B cell (primary cell): Measurements from ENCODE around the gene OXTR. TPM values are rescaled to one million over a fixed set of nuclear protein-coding genes. Genes with fewer than 3 reads are reported as not detected.

Experiments
- ATAC-seq: fragments of 200-7000 bp; cut with Tn5 transposase; one replicate; pipeline ENCODE4 v1.10.0; 2021; ENCODE audit warnings: low read depth, mild to moderate bottlenecking, moderate number of reproducible peaks, moderate library complexity
- CTCF ChIA-PET: fragments of 350-600 bp; sonication (Branson Sonifier 250); formaldehyde crosslinking; loops from one replicate; lab custom pipeline; 2021; ENCODE audit warnings: antibody characterized with exemption, inconsistent platforms; lab: Charles Lee
- POLR2A ChIA-PET: fragments of 350-600 bp; sonication (Branson Sonifier 250); formaldehyde crosslinking; loops from one replicate; lab custom pipeline; 2021; ENCODE audit warnings: antibody characterized with exemption; lab: Charles Lee
- DNase-seq: peaks from one replicate; pipeline ENCODE4 v3.0.0; 2013
- H2AFZ ChIP-seq: 2 replicates; pipeline ENCODE4 v1.6.1; 2012; ENCODE audit warnings: mild to moderate bottlenecking, low read depth, low read length; ENCODE audit not compliant: insufficient read depth, poor library complexity, severe bottlenecking
- H3K27ac ChIP-seq, 2 donors: 1 replicate in 1 of 2; 2 replicates in 1 of 2; pipeline ENCODE4 v1.5.1; 2012 to 2013; ENCODE audit warnings: low read length in 2 of 2, mild to moderate bottlenecking in 2 of 2, moderate library complexity in 1 of 2
- H3K27me3 ChIP-seq, 4 experiments: fragments of 200-600 bp in 1 of 4; sonication (generic) in 1 of 4; replicated peaks in 1 of 4; 1 replicate in 2 of 4; 2 replicates in 2 of 4; pipeline versions ENCODE4 v1.6.1 to v1.7.0; 2013 to 2016; ENCODE audit warnings: low read length in 3 of 4, mild to moderate bottlenecking in 2 of 4, mixed read lengths in 1 of 4, moderate library complexity in 1 of 4; ENCODE audit not compliant: insufficient read depth in 4 of 4, control insufficient read depth in 3 of 4; ENCODE audit errors: control extremely low read depth in 1 of 4
- H3K36me3 ChIP-seq, 2 experiments: replicated peaks in 1 of 2; 1 replicate in 1 of 2; 2 replicates in 1 of 2; pipeline versions ENCODE4 v1.6.1 to v1.7.1; 2013; ENCODE audit warnings: low read length in 1 of 2; ENCODE audit not compliant: insufficient read depth in 2 of 2, control insufficient read depth in 1 of 2; ENCODE audit errors: control extremely low read depth in 1 of 2, extremely low read depth in 1 of 2
- H3K4me1 ChIP-seq, 2 donors: fragments of 200-600 bp in 1 of 2; sonication (generic) in 1 of 2; 1 replicate in 1 of 2; 2 replicates in 1 of 2; pipeline versions ENCODE4 v1.5.1 to v1.6.1; 2013 to 2017; ENCODE audit warnings: low read length in 2 of 2; ENCODE audit not compliant: control insufficient read depth in 2 of 2, insufficient read depth in 2 of 2
- H3K4me2 ChIP-seq: replicated peaks from 2 replicates; pipeline ENCODE3; 2012; ENCODE audit warnings: mild to moderate bottlenecking, low read depth, low read length; ENCODE audit not compliant: poor library complexity, severe bottlenecking
- H3K4me3 ChIP-seq, 5 experiments: fragments of 200-600 bp in 1 of 5; sonication (generic) in 1 of 5; 1 replicate in 3 of 5; 2 replicates in 2 of 5; pipeline versions ENCODE4 v1.5.1 to v1.7.0; 2011 to 2016; ENCODE audit warnings: low read length in 4 of 5, mild to moderate bottlenecking in 4 of 5, low read depth in 2 of 5, control low read depth in 1 of 5, moderate library complexity in 1 of 5; ENCODE audit not compliant: insufficient read depth in 1 of 5; ENCODE audit errors: control extremely low read depth in 1 of 5, extremely low read depth in 1 of 5
- H3K79me2 ChIP-seq: fragments of 200-600 bp; sonication (generic); one replicate; pipeline ENCODE4 v1.6.0; 2016; ENCODE audit warnings: low read length; ENCODE audit not compliant: control insufficient read depth, insufficient read depth
- H3K9ac ChIP-seq: fragments of 200-600 bp; sonication (generic); 2 replicates; pipeline ENCODE4 v1.6.1; 2017; ENCODE audit warnings: mild to moderate bottlenecking, low read length, moderate library complexity
- H3K9me3 ChIP-seq, 3 donors: one replicate each; pipeline versions ENCODE4 v1.6.1 to v1.7.1; 2013; ENCODE audit warnings: low read length in 2 of 3; ENCODE audit not compliant: control insufficient read depth in 2 of 3, insufficient read depth in 1 of 3; ENCODE audit errors: control extremely low read depth in 1 of 3
- H4K20me1 ChIP-seq: 2 replicates; pipeline ENCODE4 v1.6.0; 2012; ENCODE audit warnings: mild to moderate bottlenecking, low read length; ENCODE audit not compliant: insufficient read depth, control insufficient read depth, poor library complexity, severe bottlenecking
- H3K27ac Mint-ChIP-seq: one replicate; pipeline ENCODE4 v1.8.0; 2021; ENCODE audit warnings: mixed read lengths
- H3K27me3 Mint-ChIP-seq: one replicate; pipeline ENCODE4 v1.8.0; 2021; ENCODE audit warnings: mixed read lengths
- H3K4me1 Mint-ChIP-seq: one replicate; pipeline ENCODE4 v1.8.0; 2021; ENCODE audit warnings: mixed read lengths
- H3K4me3 Mint-ChIP-seq: one replicate; pipeline ENCODE4 v1.8.0; 2021; ENCODE audit warnings: mixed read lengths
- H3K9me3 Mint-ChIP-seq: one replicate; pipeline ENCODE4 v1.8.0; 2022; ENCODE audit warnings: mixed read lengths; ENCODE audit not compliant: insufficient read depth
- EZH2 ChIP-seq: IDR thresholded peaks from 2 replicates; pipeline ENCODE4 v1.6.1; 2012; ENCODE audit warnings: borderline replicate concordance, low read depth, mild to moderate bottlenecking, moderate library complexity, low read length; ENCODE audit not compliant: insufficient read depth, poor library complexity, severe bottlenecking
- WGBS: methylation state at CpG from one replicate; pipeline ENCODE4 v1.1.5; 2013; ENCODE audit warnings: missing lambda C conversion rate; ENCODE audit not compliant: insufficient coverage; 5-methylcytosine and 5-hydroxymethylcytosine counted together
- intact Hi-C: fragments of 100-400 bp; cut with micrococcal nuclease; formaldehyde crosslinking; loops from one replicate; pipeline ENCODE4 v1.10.0; 2022
- polyA plus RNA-seq: library from polyadenylated mRNA; depleted of rRNA; stranded (reverse); fragments of >200 nt; gene quantifications from 2 replicates; pipeline ENCODE4 v1.2.3, GENCODE V29; 2012
- total RNA-seq, 2 donors: library from RNA; stranded (reverse); fragments of 120-200 nt in 1 of 2; gene quantifications; 1 replicate in 1 of 2; 2 replicates in 1 of 2; pipeline versions ENCODE4 v1.2.3 to v1.2.4, GENCODE V29; 2013 to 2022
- TF ChIP-seq, protein P1 (sequence below): fragments of 200-600 bp; IDR thresholded peaks from one replicate; pipeline ENCODE4 v1.8.0; 2022; ENCODE audit warnings: antibody characterized with exemption, mild to moderate bottlenecking

Gene OXTR
- total and polyA plus RNA-seq, 2 donors (not counting 1 experiment from before 2014, with no cell fraction given), result 0.13 to 0.17 TPM

DNA sequence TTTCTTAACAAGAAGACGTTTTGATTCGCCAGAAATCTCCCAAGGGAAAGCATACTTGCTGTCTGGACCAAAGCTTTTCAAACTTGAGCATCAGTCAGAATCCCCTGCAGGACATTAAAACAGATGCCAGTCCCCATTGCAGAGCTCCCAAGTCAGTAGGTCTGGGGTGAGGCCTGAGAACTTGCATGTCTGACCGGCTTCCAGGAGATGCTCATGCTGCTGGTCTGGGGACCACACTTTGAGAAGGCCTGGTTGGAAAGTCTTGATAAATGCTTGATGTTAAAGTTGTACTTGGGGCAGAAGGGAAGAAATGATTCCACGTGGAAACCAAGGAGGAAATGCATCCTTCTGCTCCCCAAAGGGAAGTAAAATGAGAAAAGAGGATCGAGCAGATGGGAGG, 60.1 kb downstream of the OXTR start:
- no peaks in the 10 kb centered on the region for H3K27me3 ChIP-seq
- no peak for DNase-seq
- intact Hi-C loops, result no loop called here
- no peaks in the 10 kb centered on the region for H4K20me1 ChIP-seq
- no peaks in the 10 kb centered on the region for H3K9me3 Mint-ChIP-seq
- H3K36me3 ChIP-seq, result no peaks in the 10 kb centered on the region
- 67% methylated on average over 5 of the region's 5 CpGs for WGBS
- no peak overlapping the region for H3K4me2 ChIP-seq
- ChIA-PET POLR2A (no interaction called here), CTCF (no interaction called here)
- no peak for ATAC-seq
- H3K4me1 ChIP-seq, result no peaks in the 10 kb centered on the region
- no peak overlapping the region for H3K4me3 ChIP-seq
- H3K79me2 ChIP-seq, result no peaks in the 10 kb centered on the region
- peaks cover 0 to 6% (median 1%) of the 10 kb centered on the region in 3 donors for H3K9me3 ChIP-seq
- H3K4me1 Mint-ChIP-seq, result peaks cover 2% of the 10 kb centered on the region
- H3K27me3 Mint-ChIP-seq, result peaks cover 7% of the 10 kb centered on the region
- H3K9ac ChIP-seq, result no peak overlapping the region
- no peak overlapping the region for H3K27ac ChIP-seq
- TF ChIP-seq EZH2, result no peak
- TF ChIP-seq, protein P1, sequence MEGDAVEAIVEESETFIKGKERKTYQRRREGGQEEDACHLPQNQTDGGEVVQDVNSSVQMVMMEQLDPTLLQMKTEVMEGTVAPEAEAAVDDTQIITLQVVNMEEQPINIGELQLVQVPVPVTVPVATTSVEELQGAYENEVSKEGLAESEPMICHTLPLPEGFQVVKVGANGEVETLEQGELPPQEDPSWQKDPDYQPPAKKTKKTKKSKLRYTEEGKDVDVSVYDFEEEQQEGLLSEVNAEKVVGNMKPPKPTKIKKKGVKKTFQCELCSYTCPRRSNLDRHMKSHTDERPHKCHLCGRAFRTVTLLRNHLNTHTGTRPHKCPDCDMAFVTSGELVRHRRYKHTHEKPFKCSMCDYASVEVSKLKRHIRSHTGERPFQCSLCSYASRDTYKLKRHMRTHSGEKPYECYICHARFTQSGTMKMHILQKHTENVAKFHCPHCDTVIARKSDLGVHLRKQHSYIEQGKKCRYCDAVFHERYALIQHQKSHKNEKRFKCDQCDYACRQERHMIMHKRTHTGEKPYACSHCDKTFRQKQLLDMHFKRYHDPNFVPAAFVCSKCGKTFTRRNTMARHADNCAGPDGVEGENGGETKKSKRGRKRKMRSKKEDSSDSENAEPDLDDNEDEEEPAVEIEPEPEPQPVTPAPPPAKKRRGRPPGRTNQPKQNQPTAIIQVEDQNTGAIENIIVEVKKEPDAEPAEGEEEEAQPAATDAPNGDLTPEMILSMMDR, result no peak
- no peak overlapping the region for H2AFZ ChIP-seq
- H3K4me3 Mint-ChIP-seq, result no peak overlapping the region
- H3K27ac Mint-ChIP-seq, result no peak overlapping the region

DNA sequence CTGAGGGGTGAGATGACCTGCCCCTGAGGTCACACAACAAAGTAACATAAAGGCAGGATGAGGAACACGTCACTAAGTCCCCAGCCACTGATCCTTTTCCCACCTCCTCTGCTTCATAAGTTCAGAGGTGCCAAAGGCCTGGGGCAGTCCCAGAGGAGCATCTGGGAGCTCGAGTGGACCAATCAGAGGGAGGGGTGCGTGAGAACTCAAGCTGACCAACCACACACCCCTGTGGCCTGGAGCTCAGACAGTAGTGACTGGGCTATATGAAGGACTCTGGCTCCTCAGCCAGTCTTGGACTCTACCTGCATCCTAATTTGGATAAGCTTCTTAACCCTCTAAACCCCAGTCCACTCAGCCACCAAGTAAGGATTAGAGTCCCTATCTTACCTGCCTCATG, 63.8 kb downstream of the OXTR start:
- TF ChIP-seq EZH2, result no peak
- TF ChIP-seq, protein P1, result no peak
- H3K27me3 ChIP-seq, result no peaks in the 10 kb centered on the region
- no peaks in the 10 kb centered on the region for H4K20me1 ChIP-seq
- CTCF ChIA-PET, result no interaction called here
- no peaks in the 10 kb centered on the region for H3K79me2 ChIP-seq
- H3K9ac ChIP-seq, result no peak overlapping the region
- DNase-seq (no peak), ATAC-seq (no peak)
- Mint-ChIP-seq H3K4me1 (no peaks in the 10 kb centered on the region), H3K4me3 (no peak overlapping the region), H3K27ac (no peak overlapping the region), H3K9me3 (no peaks in the 10 kb centered on the region), H3K27me3 (peaks cover 5% of the 10 kb centered on the region)
- POLR2A ChIA-PET, result no interaction called here
- H3K4me1 ChIP-seq, result no peaks in the 10 kb centered on the region
- no peaks in the 10 kb centered on the region for H3K36me3 ChIP-seq
- H3K4me2 ChIP-seq, result no peak overlapping the region
- 77% methylated on average over 3 of the region's 3 CpGs for WGBS
- H3K4me3 ChIP-seq, result no peak overlapping the region
- H2AFZ ChIP-seq, result no peak overlapping the region
- H3K9me3 ChIP-seq, result peaks cover 0 to 6% (median 1%) of the 10 kb centered on the region in 3 donors
- no peak overlapping the region for H3K27ac ChIP-seq
- intact Hi-C loops, result no loop called here
